GM19025 (cell line): ENCODE data around the gene ESPNL.

Experiments used
- ATAC-seq: cut with Tn5 transposase; IDR thresholded peaks from one replicate; pipeline ENCODE4 v1.9.1; 2021; ENCODE audit warnings: mild to moderate bottlenecking, low read depth, moderate library complexity; ENCODE audit not compliant: unreplicated experiment

Gene ESPNL

GRCh38 chr2:238097201-238097987 is 2.7 kb upstream of the ESPNL start:
- ATAC-seq, result no peak

DNA sequence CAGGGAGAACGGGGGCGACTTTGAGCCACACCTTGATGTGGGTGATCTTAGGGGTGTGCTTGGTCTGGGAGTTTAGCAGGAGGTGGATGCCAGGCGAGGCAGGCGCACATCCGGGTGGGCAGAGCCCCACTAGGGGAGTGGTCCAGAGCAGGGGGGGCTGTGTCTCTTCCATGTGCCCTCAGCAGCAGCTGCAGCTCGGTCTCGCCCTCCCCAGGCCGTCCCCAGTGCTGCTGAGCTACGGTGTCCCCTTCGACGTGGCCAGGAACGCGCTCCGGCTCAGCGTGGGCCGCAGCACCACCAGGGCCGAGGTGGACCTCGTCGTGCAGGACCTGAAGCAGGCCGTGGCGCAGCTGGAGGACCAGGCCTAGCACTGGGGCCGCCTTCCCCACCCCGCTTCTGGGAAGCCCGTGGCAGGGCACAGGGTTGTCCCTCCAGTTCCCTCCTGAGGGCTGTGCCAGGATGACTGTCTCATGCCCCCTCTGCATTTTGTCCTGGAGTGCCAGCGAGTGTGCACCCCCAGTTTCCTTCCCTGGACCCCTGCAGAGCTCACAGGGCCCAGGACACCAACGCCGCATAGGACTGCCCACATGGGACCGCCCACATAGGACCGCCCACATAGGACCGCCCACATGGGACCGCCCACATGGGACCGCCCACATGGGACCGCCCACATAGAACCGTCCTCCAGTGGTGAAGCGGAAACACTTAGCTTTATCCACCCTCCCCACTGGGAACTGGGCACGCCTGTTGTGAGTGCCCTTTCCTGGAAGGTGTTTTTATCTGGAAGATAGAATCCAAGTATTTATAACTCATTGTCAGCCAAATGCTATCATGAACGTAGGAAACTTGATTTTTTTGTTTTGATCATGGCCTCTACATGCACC is 1.9 kb upstream of the ESPNL start:
- peak; percentile 56 for ATAC-seq

- ATAC-seq, result peak; percentile 9
Observed at GRCh38 chr2:238098901-238099713, 1.0 kb upstream of the ESPNL start.

- ATAC-seq, result no peak
Observed at GRCh38 chr2:238099714-238100048, 459 bp upstream of the ESPNL start.

- ATAC-seq, result no peak
Observed at GRCh38 chr2:238100821-238101771, 956 bp downstream of the ESPNL start.

GRCh38 chr2:238101891-238102841 is 2.0 kb downstream of the ESPNL start:
- ATAC-seq, result no peak

DNA sequence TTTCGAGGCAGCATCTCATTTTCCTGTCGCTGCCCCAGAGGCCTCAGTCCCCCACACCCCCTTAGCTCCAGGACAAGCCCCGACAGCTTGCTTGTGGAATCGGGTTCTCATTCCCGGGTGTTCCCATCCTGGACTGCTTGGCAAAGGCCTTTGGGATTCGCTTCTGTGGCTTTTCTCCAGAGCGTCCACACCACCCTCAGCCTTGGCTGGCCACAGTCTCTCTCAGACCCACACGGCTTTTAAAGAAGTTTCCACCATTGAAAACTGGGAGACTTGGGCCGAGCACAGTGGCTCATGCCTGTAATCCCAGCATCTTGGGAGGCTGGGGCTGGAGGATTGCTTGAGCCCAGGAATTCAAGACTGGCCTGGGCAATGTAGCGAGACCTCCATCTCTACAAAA is 2.7 kb downstream of the ESPNL start:
- no peak for ATAC-seq

DNA sequence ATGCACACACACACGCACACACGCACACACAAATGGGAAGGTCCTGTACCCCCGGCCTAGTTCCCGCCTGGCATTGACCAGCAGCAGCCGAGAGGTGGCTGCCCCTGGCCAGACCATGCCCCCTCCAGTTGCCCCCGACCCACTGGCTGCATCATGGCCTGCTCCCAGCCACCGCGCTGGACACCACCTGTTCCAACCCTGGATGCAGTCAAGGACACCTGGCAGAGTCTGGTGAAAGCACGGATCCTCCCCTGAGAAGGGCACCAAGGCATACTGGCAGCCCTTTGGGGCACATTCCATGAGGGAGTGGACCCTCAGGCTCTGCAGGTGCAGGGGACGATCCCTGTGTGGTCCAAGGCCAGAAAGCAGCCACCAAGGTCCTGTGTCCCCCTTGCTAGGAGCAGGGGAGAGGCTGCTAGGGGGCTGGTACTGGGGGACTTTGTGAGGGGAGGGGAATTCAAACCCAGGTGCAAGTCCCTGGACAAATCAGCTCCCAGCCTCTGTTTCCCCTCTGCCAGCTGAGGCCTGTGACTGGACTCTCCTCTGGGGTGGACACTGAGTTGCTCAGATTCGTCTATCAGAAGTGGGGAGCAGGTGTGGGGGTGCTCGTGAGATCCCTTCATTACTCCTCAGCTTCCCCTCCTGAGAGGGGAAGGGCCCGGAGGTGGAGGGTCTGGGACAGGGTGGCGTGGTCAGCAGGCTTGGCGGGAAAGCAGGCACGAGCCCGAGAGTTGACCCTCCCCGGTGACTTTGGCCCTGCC is 3.5 kb downstream of the ESPNL start:
- ATAC-seq, result no peak

DNA sequence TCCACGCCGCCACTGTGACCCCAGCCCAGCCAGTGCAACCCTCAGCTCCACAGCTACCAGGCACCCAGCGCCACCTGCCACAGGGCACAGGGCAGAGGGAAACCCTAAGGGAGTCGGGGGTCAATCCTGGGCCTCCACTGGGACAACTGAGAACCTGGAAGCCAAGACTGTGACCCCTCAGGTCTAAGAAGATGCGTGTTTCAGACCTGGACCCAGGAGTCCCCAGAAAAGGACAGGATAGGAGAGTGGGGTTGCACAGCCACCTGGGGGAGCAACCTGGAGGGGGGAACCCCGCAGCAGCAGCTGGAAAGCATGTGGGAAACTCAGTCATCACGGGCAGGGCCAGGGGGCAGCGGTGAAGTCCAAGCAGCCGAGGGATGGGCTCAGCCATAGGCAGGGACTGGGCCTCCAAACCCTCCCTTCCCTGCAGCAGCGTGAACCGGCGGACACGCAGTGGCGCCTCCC is 4.1 kb downstream of the ESPNL start:
- ATAC-seq, result no peak

DNA sequence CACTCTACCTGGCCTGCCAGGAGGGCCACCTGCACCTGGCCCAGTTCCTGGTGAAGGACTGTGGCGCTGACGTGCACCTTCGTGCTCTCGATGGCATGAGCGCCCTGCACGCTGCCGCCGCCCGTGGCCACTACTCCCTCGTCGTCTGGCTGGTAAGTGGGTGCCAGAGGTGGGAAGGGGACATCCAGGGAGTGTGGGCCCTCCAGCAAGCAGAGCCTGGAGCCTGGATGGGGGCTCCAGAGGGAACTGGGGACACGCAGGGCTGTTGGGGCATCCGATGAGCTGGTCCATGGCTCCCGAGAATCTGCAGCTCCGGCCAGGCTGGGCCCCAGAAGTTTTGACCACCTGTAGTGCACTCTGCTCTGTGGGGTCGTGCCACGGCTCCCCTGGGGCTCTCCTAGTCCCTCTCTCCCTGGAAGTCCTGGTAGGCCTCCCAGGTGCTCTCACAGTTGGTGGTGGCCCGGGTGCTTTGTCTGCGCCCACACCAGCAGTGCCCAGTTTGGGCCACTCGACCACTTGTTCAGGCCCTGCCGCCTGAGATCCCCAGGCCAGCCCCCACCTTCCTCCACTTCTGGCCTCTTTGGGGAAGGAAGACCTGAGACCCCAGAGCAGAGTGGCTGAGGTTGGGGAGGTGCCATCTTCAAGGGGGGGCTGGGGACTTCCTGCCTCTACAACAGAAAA is 4.7 kb downstream of the ESPNL start:
- no peak for ATAC-seq

GRCh38 chr2:238105506-238106338 is 5.6 kb downstream of the ESPNL start:
- no peak for ATAC-seq

DNA sequence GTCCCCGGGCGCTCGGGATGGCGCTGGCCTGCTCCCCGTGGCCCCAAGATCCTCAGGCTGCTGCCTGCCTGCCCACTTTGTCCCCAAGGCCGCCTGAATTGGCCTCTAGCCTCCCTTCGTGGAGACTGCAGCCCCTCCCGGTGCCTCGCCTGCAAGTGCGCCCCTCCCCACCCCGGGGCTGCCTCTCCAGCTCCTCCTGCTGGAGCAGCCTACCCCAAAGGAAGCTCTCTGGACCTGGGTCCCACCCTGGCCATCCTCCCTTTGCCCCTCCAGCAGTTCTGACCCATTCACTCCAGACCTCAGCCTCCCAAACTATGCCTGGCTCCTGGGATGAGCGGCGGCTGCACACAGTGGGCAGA is 6.2 kb downstream of the ESPNL start:
- no peak for ATAC-seq

DNA sequence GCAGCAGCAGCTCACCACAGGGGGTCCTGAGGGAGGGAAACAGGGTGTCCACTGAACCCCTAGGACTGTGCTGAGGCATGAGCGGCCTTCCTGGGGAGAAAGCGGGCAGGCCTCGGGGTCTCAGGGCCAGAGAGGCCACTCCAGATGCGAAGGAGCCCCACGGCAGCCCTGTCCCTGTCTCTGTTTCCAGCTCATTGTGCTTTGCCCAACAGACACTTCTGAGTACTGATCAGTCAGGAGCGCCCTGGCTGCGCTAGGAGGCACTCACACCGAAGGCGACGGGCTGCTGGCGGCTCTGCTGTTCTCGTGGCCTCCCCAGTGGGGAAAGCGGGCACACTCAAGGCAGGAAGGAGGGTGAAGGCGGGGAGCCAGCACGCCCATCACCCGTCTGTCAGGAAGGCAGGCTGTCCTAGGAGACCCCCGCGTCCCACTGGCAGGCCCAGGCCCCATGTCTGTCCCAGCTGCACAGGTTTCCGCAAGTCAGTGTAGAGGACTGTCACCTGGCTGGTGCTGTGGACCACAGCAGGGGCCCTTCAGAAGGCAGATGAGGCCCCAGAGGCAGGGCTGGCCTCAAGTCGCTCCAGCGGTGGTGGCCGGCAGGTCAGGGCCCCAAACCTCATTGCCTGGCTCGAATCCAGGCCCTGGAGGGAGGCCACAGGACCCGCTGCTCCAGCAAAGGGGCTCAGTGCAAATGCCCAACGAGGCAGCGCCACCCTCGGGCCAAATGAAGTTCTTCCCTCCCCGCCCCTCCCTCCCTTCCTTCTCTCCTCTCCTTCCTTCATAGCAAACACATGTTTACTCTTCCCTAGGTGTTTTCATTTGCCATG is 6.8 kb downstream of the ESPNL start:
- no peak for ATAC-seq

- peak; percentile 76 for ATAC-seq
Observed at GRCh38 chr2:238107525-238108422, 7.6 kb downstream of the ESPNL start.
